Measurements from ENCODE around the gene PTPN1. TPM values are rescaled to one million over a fixed set of nuclear protein-coding genes. Genes with fewer than 3 reads are reported as not detected.
"Not testable (repeated sequence)": the region's sequence is repeated elsewhere in the genome, so short reads cannot be mapped to it uniquely, and the experiment has no call there.

Gene PTPN1
- total RNA-seq, 4 donors from 2014 or later: 20.5 to 28.8 (median 24.9) TPM

DNA sequence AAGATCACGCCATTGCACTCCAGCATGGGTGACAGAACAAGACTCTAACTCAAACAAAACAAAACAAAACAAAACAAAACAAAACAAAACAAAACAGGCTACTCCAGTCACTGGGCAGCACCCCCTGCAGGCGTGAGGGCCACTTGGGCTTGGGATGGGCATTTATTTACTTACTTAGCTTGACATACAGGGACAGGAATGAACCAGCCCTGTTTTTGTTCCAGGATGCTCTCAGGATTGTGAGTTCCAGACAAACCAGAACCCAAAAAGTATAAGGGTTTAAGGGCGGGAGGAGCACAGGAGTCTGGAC is 4.0 kb upstream of the PTPN1 start:
- Histone ChIP-seq H3K4me1 (peaks cover 7 to 20% of the 10 kb centered on the region in 2 donors), H3K9me3 (no peaks in the 10 kb centered on the region), H3K36me3 (no peaks in the 10 kb centered on the region), H3K4me3 (replicated peaks in 1 of 3) (no peak overlapping the region), H3K27ac (no peak overlapping the region), H3K27me3 (no peaks in the 10 kb centered on the region)
- DNase-seq: peak in 1 of 2 donors; percentile 17
- 73 to 79% methylated on average over 3 of the region's 3 CpGs for WGBS, 2 donors
- TF ChIP-seq, protein P1, sequence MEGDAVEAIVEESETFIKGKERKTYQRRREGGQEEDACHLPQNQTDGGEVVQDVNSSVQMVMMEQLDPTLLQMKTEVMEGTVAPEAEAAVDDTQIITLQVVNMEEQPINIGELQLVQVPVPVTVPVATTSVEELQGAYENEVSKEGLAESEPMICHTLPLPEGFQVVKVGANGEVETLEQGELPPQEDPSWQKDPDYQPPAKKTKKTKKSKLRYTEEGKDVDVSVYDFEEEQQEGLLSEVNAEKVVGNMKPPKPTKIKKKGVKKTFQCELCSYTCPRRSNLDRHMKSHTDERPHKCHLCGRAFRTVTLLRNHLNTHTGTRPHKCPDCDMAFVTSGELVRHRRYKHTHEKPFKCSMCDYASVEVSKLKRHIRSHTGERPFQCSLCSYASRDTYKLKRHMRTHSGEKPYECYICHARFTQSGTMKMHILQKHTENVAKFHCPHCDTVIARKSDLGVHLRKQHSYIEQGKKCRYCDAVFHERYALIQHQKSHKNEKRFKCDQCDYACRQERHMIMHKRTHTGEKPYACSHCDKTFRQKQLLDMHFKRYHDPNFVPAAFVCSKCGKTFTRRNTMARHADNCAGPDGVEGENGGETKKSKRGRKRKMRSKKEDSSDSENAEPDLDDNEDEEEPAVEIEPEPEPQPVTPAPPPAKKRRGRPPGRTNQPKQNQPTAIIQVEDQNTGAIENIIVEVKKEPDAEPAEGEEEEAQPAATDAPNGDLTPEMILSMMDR (IDR thresholded peaks at IDR 0.05): peak in 1 of 6 experiments; percentile 5
- TF ChIP-seq POLR2A (IDR thresholded peaks at IDR 0.05): no peak
- intact Hi-C loops (cut with DNase I): loop anchor here (10.0 kb wide), 1 partner anchor 69 kb away; no protein-coding TSS in a partner anchor

DNA sequence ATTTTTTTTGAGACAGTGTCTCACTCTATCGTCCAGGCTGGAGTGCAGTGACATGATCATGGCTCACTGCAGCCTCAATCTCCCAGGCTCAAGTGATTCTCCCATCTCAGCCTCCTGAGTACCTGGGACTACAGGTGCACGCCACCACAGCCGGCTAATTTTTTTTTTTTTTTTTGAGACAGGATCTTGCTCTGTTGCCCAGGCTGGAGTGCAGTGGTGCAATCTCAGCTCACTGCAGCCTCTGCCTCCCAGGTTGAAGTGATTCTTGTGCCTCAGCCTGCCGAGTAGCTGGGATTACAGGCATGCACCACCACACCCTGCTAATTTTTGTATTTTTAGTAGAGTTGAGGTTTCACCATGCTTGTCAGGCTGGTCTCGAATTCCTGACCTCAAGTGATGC is 2.4 kb upstream of the PTPN1 start:
- DNase-seq: not testable (repeated sequence)

DNA sequence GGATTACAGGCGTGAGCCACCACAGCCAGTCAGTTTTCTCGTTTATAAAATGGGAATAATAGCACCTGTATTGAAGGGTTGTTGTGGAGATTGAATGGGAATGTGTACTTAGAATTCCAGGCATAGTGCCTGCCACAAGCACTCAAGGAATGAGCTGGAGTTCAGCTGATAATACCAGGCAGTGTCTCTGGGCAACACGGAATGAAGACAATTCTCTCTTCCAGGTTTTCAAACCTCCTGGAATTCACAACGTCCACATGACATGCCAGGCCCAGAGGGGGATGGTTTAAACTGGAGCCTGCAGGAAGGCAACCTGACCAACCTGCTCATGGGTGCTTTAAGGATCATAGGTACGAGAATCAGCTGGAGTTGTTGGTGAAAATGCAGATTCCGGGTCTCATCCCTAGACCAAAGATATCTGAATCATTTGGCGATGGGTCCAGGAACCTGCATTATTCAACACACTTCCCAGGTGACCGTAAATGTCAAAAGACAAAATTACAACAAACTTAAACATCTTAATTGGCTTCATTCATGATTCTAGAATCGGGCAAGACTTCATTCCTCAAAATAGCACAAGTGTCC is 1.9 kb upstream of the PTPN1 start:
- Histone ChIP-seq H3K27me3 (no peaks in the 10 kb centered on the region), H3K36me3 (no peaks in the 10 kb centered on the region), H3K4me3 (replicated peaks in 1 of 3) (no peak overlapping the region), H3K27ac (no peak overlapping the region), H3K4me1 (peaks cover 28 to 34% of the 10 kb centered on the region in 2 donors), H3K9me3 (no peaks in the 10 kb centered on the region)
- intact Hi-C loops (cut with DNase I): loop anchor here (10.0 kb wide), 1 partner anchor 67 kb away; no protein-coding TSS in a partner anchor
- DNase-seq: no peak
- 80 to 81% methylated on average over 9 of the region's 9 CpGs for WGBS, 2 donors
- no peak for TF ChIP-seq POLR2A (IDR thresholded peaks at IDR 0.05)
- TF ChIP-seq, protein P1 (IDR thresholded peaks at IDR 0.05): no peak

More for the DNA sequence above, 2.4 kb upstream of the PTPN1 start:
- not testable (repeated sequence) for H3K27ac ChIP-seq; H3K36me3 ChIP-seq; H3K9me3 ChIP-seq; H3K27me3 ChIP-seq; H3K4me3 ChIP-seq (replicated peaks in 1 of 3)
- peaks cover 23 to 29% of the 10 kb centered on the region in 2 donors for H3K4me1 ChIP-seq
- intact Hi-C loops (cut with DNase I): loop anchor here (10.0 kb wide), 1 partner anchor 67 kb away; no protein-coding TSS in a partner anchor
- WGBS, 2 donors: 89 to 91% methylated on average over 5 of the region's 5 CpGs

DNA sequence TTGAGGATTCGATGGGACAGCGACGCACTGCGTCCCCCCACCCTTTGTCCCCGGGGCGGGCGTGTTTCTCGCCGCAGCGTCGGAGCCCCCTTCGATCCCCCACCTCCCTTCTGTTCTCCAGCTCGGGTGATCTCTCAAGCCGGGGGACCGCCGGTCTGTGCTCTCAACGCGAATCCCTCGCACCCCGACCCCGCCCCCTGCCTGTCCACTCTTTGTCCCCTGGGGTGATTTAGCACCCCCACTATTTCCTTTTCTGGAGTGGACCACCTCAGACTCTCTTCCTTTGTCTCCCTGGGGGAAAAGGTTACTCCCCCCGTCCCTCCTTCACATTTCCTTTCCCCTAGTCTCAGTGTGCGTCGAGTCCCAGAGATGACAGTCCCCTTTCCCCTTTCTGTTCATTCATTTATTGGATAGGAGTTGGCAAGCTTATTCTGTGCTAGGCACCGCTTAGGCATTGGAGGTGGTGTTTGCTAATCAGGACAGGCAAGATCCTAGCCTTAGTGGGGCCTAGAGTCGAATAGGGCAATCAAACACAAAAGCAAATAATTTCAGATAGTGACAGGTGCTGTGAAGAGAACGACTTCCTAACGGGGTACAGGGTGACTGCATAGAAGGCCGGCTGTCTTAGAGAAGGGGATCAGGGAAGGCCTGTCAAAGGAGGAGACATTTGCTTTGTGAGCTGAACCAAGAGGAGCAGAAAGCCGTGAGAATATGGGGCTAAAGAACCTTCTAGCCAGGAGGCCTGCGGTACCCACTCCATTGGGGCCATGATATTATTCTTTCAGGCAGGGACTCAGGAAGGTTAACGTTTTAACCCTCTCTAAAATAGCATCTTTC is 741 bp downstream of the PTPN1 start:
- H3K4me3 ChIP-seq (replicated peaks in 1 of 3): peak overlapping the region; percentile 87 to 98 (median 93)
- TF ChIP-seq POLR2A (IDR thresholded peaks at IDR 0.05): no peak
- TF ChIP-seq, protein P1 (IDR thresholded peaks at IDR 0.05): no peak
- no peak for DNase-seq
- peaks cover 34 to 41% of the 10 kb centered on the region in 2 donors for H3K4me1 ChIP-seq
- intact Hi-C loops (cut with DNase I): no loop called here
- no peaks in the 10 kb centered on the region for H3K36me3 ChIP-seq
- WGBS, 2 donors: 3% methylated on average over 30 to 32 of the region's 32 CpGs
- no peaks in the 10 kb centered on the region for H3K27me3 ChIP-seq
- H3K9me3 ChIP-seq: no peaks in the 10 kb centered on the region
- H3K27ac ChIP-seq: peak overlapping the region; percentile 67 to 81 (median 70)

DNA sequence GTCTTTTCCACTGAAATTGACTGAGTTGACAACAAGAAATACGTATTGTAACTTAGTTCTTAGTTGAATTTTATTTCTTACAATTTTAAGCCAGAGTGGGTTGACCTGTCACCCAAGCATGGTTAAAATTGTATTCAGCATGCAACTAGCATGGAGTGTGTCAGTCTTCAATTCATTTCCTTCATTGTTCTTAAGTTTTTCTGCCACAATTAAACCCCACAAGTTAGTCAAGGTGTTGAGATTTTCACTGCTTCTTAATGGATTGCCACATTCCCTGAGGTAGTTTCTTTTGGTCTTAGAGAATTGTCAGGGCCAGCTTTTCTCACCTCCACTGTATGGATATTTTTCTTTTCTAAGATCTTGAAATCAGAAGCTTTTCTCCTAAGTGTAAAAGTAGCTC is 2.1 kb downstream of the PTPN1 start:
- Histone ChIP-seq H3K9me3 (no peaks in the 10 kb centered on the region), H3K4me3 (replicated peaks in 1 of 3) (no peak overlapping the region), H3K27ac (peak overlapping the region in 2 of 3 donors; percentile 58 to 66), H3K36me3 (no peaks in the 10 kb centered on the region), H3K27me3 (no peaks in the 10 kb centered on the region), H3K4me1 (peaks cover 34 to 41% of the 10 kb centered on the region in 2 donors)
- intact Hi-C loops (cut with DNase I): no loop called here
- DNase-seq: no peak
- 76 to 90% methylated on average over 1 of the region's 1 CpG for WGBS, 2 donors
- no peak for TF ChIP-seq POLR2A (IDR thresholded peaks at IDR 0.05)

Measured in thyroid gland (tissue), 4 donors.